Prostate gland (tissue), 2 donors: Measurements from ENCODE around the gene SNX7.

ENCODE experiments used
- CTCF ChIP-seq, 4 experiments: fragments of 200-600 bp in 2 of 4; fragments of 450-650 bp in 2 of 4; sonication (generic) in 2 of 4; IDR thresholded peaks; 1 replicate in 3 of 4; 2 replicates in 1 of 4; pipeline ENCODE4 v1.5.1; 2016 to 2019; ENCODE audit warnings: antibody characterized with exemption in 4 of 4, mild to moderate bottlenecking in 2 of 4, moderate library complexity in 2 of 4
- POLR2AphosphoS5 ChIP-seq: sonication (generic); formaldehyde crosslinking; IDR thresholded peaks from one replicate; pipeline ENCODE4 v1.6.1; 2017; ENCODE audit warnings: antibody characterized with exemption

- TF ChIP-seq CTCF (IDR thresholded peaks at IDR 0.05) (peak in 2 of 4 experiments; percentile 18 to 30), POLR2AphosphoS5 (no peak)
Observed at GRCh38 chr1:98661544-98662355, at the start of gene SNX7.
